GM12878 (cell line): Measurements from ENCODE around the gene MBNL3. TPM values are rescaled to one million over a fixed set of nuclear protein-coding genes. Genes with fewer than 3 reads are reported as not detected.

Experiments
- ATAC-seq: fragments of 200-7000 bp; cut with Tn5 transposase; 3 replicates; pipeline ENCODE4 v1.9.1; 2020; ENCODE audit warnings: mild to moderate bottlenecking, moderate library complexity
- BruUV-seq: library from RNA; stranded (reverse); fragments of 400-500 nt; replicated peaks from 2 replicates; lab custom pipeline; 2021; lab: Mats Ljungman, UMichigan
- CTCF ChIA-PET: fragments of 300-600 bp; sonication (Branson Sonifier 250); formaldehyde crosslinking; extraction: SDS; loops from one replicate; lab custom pipeline; 2021; ENCODE audit warnings: inconsistent platforms; lab: Yijun Ruan, JAX
- POLR2A ChIA-PET: fragments of 350-600 bp; formaldehyde crosslinking; extraction: SDS; loops from one replicate; lab custom pipeline; 2021; ENCODE audit warnings: inconsistent platforms; lab: Charles Lee
- RAD21 ChIA-PET: fragments of 300-600 bp; sonication (Branson Sonifier 250); formaldehyde crosslinking; loops from one replicate; lab custom pipeline; 2023; ENCODE audit warnings: antibody characterized with exemption; ENCODE audit not compliant: unreplicated experiment; lab: Charles Lee
- SMC1A ChIA-PET: fragments of 300-600 bp; sonication (Branson Sonifier 250); formaldehyde crosslinking; loops from one replicate; lab custom pipeline; 2023; ENCODE audit not compliant: unreplicated experiment, uncharacterized antibody; lab: Charles Lee
- DNase-seq: peaks from one replicate; pipeline ENCODE4 v3.0.0-alpha.2; 2011; ENCODE audit warnings: low read depth, low spot score
- FAIRE-seq: peaks from 3 replicates; lab custom pipeline; 2011; peaks lifted over from hg19 to GRCh38; lab: Jason Lieb, UNC
- H2AFZ ChIP-seq: 2 replicates; pipeline ENCODE4 v1.6.0; 2011; ENCODE audit warnings: low read depth, low read length, control low read depth; ENCODE audit not compliant: control insufficient read depth
- H3K27ac ChIP-seq: 2 replicates; pipeline ENCODE4 v1.5.1; 2011; ENCODE audit warnings: control low read depth; ENCODE audit not compliant: control insufficient read depth, insufficient read depth
- H3K27me3 ChIP-seq, 2 experiments: replicated peaks in 1 of 2; 2 replicates each; pipeline versions ENCODE4 v1.6.0 to v1.6.1; 2011; ENCODE audit warnings: low read length in 1 of 2; ENCODE audit not compliant: control insufficient read depth in 2 of 2, insufficient read depth in 2 of 2
- H3K36me3 ChIP-seq, 2 experiments: 2 replicates each; pipeline ENCODE4 v1.5.1; 2011; ENCODE audit warnings: low read length in 1 of 2; ENCODE audit not compliant: control insufficient read depth in 2 of 2, insufficient read depth in 2 of 2
- H3K4me1 ChIP-seq: 2 replicates; pipeline ENCODE4 v1.6.1; 2011; ENCODE audit warnings: mild to moderate bottlenecking, low read length, moderate library complexity, mixed read lengths; ENCODE audit not compliant: control insufficient read depth, insufficient read depth
- H3K4me2 ChIP-seq: 2 replicates; pipeline ENCODE4 v1.6.0; 2011; ENCODE audit warnings: control low read depth; ENCODE audit not compliant: control insufficient read depth, insufficient read depth
- H3K4me3 ChIP-seq: fragments of 200-600 bp; sonication (generic); 2 replicates; pipeline ENCODE4 v1.5.1; 2016
- H3K79me2 ChIP-seq: 2 replicates; pipeline ENCODE4 v1.6.0; 2011; ENCODE audit warnings: low read length; ENCODE audit not compliant: control insufficient read depth, insufficient read depth
- H3K9ac ChIP-seq: 2 replicates; pipeline ENCODE4 v1.8.0; 2011; ENCODE audit warnings: low read length, control low read depth, mixed read lengths; ENCODE audit not compliant: control insufficient read depth, insufficient read depth
- H3K9me3 ChIP-seq: replicated peaks from 3 replicates; pipeline ENCODE4 v1.5.1; 2011; ENCODE audit warnings: mild to moderate bottlenecking, low read length; ENCODE audit not compliant: control insufficient read depth, insufficient read depth
- H4K20me1 ChIP-seq: 2 replicates; pipeline ENCODE4 v1.6.0; 2011; ENCODE audit not compliant: control insufficient read depth, insufficient read depth
- BCL11A ChIP-seq: IDR thresholded peaks from 2 replicates; pipeline ENCODE4 v1.6.1; 2011; ENCODE audit warnings: low read depth, low read length
- CHD4 ChIP-seq: fragments of 200-600 bp; sonication (generic); IDR thresholded peaks from 2 replicates; pipeline ENCODE4 v1.6.1; 2016; ENCODE audit warnings: mild to moderate bottlenecking
- HDAC6 ChIP-seq: fragments of 200-600 bp; sonication (generic); IDR thresholded peaks from one replicate; pipeline ENCODE4 v1.8.0; 2017; ENCODE audit warnings: antibody characterized with exemption; ENCODE audit not compliant: unreplicated experiment
- HDGF ChIP-seq: fragments of 450-650 bp; IDR thresholded peaks from 2 replicates; pipeline ENCODE4 v1.6.1; 2016; ENCODE audit warnings: antibody characterized with exemption
- MEF2A ChIP-seq: IDR thresholded peaks from 2 replicates; pipeline ENCODE4 v1.6.1; 2011; ENCODE audit warnings: low read depth, mild to moderate bottlenecking, low read length, moderate library complexity; ENCODE audit not compliant: insufficient read depth
- PML ChIP-seq: IDR thresholded peaks from 2 replicates; pipeline ENCODE4 v1.6.1; 2012; ENCODE audit warnings: low read length, inconsistent platforms
- WGBS: methylation state at CpG from one replicate; pipeline ENCODE4 v1.1.6; 2016; ENCODE audit warnings: low lambda C conversion rate; ENCODE audit not compliant: insufficient replicate concordance, insufficient coverage; ENCODE audit errors: missing lambda C conversion rate; 5-methylcytosine and 5-hydroxymethylcytosine counted together
- in situ Hi-C: fragments of 300-500 bp; cut with MboI; formaldehyde crosslinking; loops from 9 replicates; pipeline ENCODE4 v1.14.3; 2018; ENCODE audit warnings: mixed read lengths
- intact Hi-C: fragments of 100-400 bp; cut with micrococcal nuclease; formaldehyde crosslinking; loops from one replicate; pipeline ENCODE4 v1.14.2; 2022; ENCODE audit not compliant: unreplicated experiment
- polyA plus RNA-seq, 11 experiments: library from polyadenylated mRNA; depleted of rRNA in 4 of 11; unstranded in 6 of 11; stranded (reverse) in 5 of 11; fragments of >200 nt; fragmentation: Nextera tagmentation in 4 of 11; fragmentation: Illumina TruSeq in 1 of 11; extraction: Ambion mirVana in 4 of 11; extraction: Trizol in 1 of 11; gene quantifications; 1 replicate in 1 of 11; 2 replicates in 10 of 11; pipeline versions ENCODE4 v1.2.1 to v1.2.3, GENCODE V29; 2011 to 2016; ENCODE audit warnings: inconsistent platforms in 2 of 11, missing spikeins in 2 of 11, low read depth in 1 of 11
- total RNA-seq, 4 experiments: library from RNA; depleted of rRNA in 3 of 4; stranded (reverse); fragments of >200 nt in 3 of 4; fragmentation: Illumina TruSeq in 1 of 4; extraction: Trizol in 1 of 4; gene quantifications; 2 replicates each; pipeline versions ENCODE4 v1.2.1 to v1.2.3, GENCODE V29; 2013 to 2021

MBNL3 gene
- total and polyA plus RNA-seq, 10 of the 15 experiments (the other 5 are each of a cell fraction or from before 2014, with no cell fraction given) = 3.4 to 33.1 (median 12.6) TPM

GRCh38 chrX:132393992-132394391 is 94.8 kb downstream of the MBNL3 start:
- FAIRE-seq = no peak
- no peak for TF ChIP-seq HDGF
- Histone ChIP-seq H3K9me3 (no peaks in the 10 kb centered on the region), H3K4me2 (no peak overlapping the region), H2AFZ (no peak overlapping the region), H3K79me2 (no peaks in the 10 kb centered on the region), H3K27me3 (no peaks in the 10 kb centered on the region), H3K4me1 (no peaks in the 10 kb centered on the region), H3K36me3 (no peaks in the 10 kb centered on the region; a peak in 1 of 4 replicates), H3K4me3 (no peak overlapping the region), H3K27ac (no peak overlapping the region), H3K9ac (no peak overlapping the region), H4K20me1 (no peaks in the 10 kb centered on the region)
- no TSS peak for BruUV-seq
- WGBS = 60% methylated on average over 4 of the region's 4 CpGs
- ChIA-PET RAD21 (interaction anchor here (0.9 to 1.1 kb wide), 2 partner anchors 87 to 237 kb away, joined by 3 read pairs; no protein-coding TSS in a partner anchor), SMC1A (interaction anchor here (1.6 kb wide), 2 partner anchors 20 to 24 kb away, joined by 3 read pairs; no protein-coding TSS in a partner anchor), POLR2A (no interaction called here), CTCF (interaction anchor here (1.2 to 2.7 kb wide), 4 partner anchors 35 to 552 kb away, joined by 3 to 8 read pairs (median 4); no protein-coding TSS in a partner anchor)
- in situ Hi-C loops (no loop called here), intact Hi-C loops (no loop called here)
- no peak for DNase-seq
- no peak for ATAC-seq

DNA sequence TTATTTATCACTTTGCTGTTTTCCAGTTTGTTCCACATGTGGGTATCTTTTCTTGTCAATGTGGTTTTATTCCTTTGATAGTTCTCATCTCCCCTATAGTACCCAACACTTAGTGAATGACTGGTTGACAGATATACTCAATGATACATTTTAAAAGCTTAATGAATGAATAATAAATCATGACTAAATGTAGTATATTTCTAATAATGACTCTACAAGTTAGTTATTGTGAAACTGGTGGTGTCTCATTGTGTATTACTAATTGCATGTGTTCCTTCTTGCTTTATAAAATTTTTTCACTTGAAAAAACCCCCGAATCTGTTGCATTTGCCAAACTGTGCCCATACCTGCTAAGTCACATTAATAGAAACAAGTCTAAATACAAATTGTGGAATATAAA is 95.4 kb downstream of the MBNL3 start:
- DNase-seq (no peak), FAIRE-seq (no peak), ATAC-seq (no peak)
- Histone ChIP-seq H3K36me3 (no peaks in the 10 kb centered on the region; a peak in 1 of 4 replicates), H2AFZ (no peak overlapping the region), H3K4me2 (no peak overlapping the region), H3K9me3 (no peaks in the 10 kb centered on the region), H3K27ac (no peak overlapping the region), H3K9ac (no peak overlapping the region), H3K79me2 (no peaks in the 10 kb centered on the region), H3K27me3 (no peaks in the 10 kb centered on the region), H4K20me1 (no peaks in the 10 kb centered on the region), H3K4me1 (no peaks in the 10 kb centered on the region), H3K4me3 (no peak overlapping the region)
- ChIA-PET RAD21 (no interaction called here), SMC1A (interaction anchor here (0.7 to 1.6 kb wide), 2 partner anchors 10 to 25 kb away, joined by 3 to 4 read pairs; no protein-coding TSS in a partner anchor), CTCF (interaction anchor here (1.2 to 2.7 kb wide), 2 partner anchors 34 to 101 kb away, joined by 3 to 8 read pairs; no protein-coding TSS in a partner anchor), POLR2A (no interaction called here)
- intact Hi-C loops (no loop called here), in situ Hi-C loops (no loop called here)
- no TSS peak for BruUV-seq
- WGBS = 62% methylated on average over 1 of the region's 1 CpG
- TF ChIP-seq HDAC6 = no peak
- TF ChIP-seq MEF2A = no peak
- TF ChIP-seq CHD4 = no peak
- no peak for TF ChIP-seq PML
- TF ChIP-seq BCL11A = no peak
